SK-N-SH (cell line): ENCODE measurements around the gene NAV1.

Source experiments
- CTCF ChIP-seq: fragments of 200-600 bp; sonication (generic); IDR thresholded peaks from 2 replicates; pipeline ENCODE4 v1.6.1; 2017; ENCODE audit warnings: antibody characterized with exemption, mild to moderate bottlenecking, moderate library complexity
- EP300 ChIP-seq, 2 experiments: IDR thresholded peaks; 2 replicates each; pipeline versions ENCODE4 v1.4.0 to v1.6.1; 2012; ENCODE audit warnings: borderline replicate concordance in 1 of 2, low read depth in 1 of 2, low read length in 1 of 2
- GABPA ChIP-seq: IDR thresholded peaks from 2 replicates; pipeline ENCODE4 v1.4.0; 2012; ENCODE audit warnings: low read depth, mild to moderate bottlenecking
- JUND ChIP-seq: IDR thresholded peaks from 2 replicates; pipeline ENCODE4 v1.4.0; 2012
- MEF2A ChIP-seq: IDR thresholded peaks from 2 replicates; pipeline ENCODE4 v1.4.0; 2012; ENCODE audit warnings: low read depth, borderline replicate concordance
- NRF1 ChIP-seq: IDR thresholded peaks from 2 replicates; pipeline ENCODE4 v1.6.1; 2012; ENCODE audit warnings: low read depth, mild to moderate bottlenecking, low read length
- POLR2AphosphoS5 ChIP-seq: IDR thresholded peaks from 2 replicates; pipeline ENCODE4 v1.6.1; 2012; ENCODE audit warnings: low read depth, low read length
- RAD21 ChIP-seq: IDR thresholded peaks from 2 replicates; pipeline ENCODE4 v1.6.1; 2012; ENCODE audit warnings: mild to moderate bottlenecking, low read length
- SIN3A ChIP-seq: IDR thresholded peaks from 2 replicates; pipeline ENCODE4 v1.6.1; 2012; ENCODE audit warnings: low read depth, mild to moderate bottlenecking, low read length, moderate library complexity, borderline replicate concordance
- TCF12 ChIP-seq: IDR thresholded peaks from 2 replicates; pipeline ENCODE4 v1.4.0; 2012
- TEAD4 ChIP-seq: IDR thresholded peaks from 2 replicates; pipeline ENCODE4 v1.4.0; 2012; ENCODE audit warnings: mild to moderate bottlenecking, borderline replicate concordance; ENCODE audit not compliant: insufficient read depth
- USF2 ChIP-seq: fragments of 150-350 bp; IDR thresholded peaks from 2 replicates; pipeline ENCODE4 v1.6.1; 2017; ENCODE audit warnings: antibody characterized with exemption, low read length, low read depth, borderline replicate concordance
- YY1 ChIP-seq: IDR thresholded peaks from 2 replicates; pipeline ENCODE4 v1.4.0; 2012; ENCODE audit warnings: low read depth, mild to moderate bottlenecking
- TF ChIP-seq, protein P1 (sequence below): IDR thresholded peaks from 2 replicates; pipeline ENCODE4 v1.6.1; 2012; ENCODE audit warnings: mild to moderate bottlenecking, low read depth, low read length, moderate library complexity

- TF ChIP-seq GABPA, result no peak
- TF ChIP-seq CTCF, result no peak
- TF ChIP-seq JUND, result no peak
- no peak for TF ChIP-seq TCF12
- no peak for TF ChIP-seq TEAD4
- TF ChIP-seq YY1, result no peak
- no peak for TF ChIP-seq RAD21
- TF ChIP-seq, protein P1, sequence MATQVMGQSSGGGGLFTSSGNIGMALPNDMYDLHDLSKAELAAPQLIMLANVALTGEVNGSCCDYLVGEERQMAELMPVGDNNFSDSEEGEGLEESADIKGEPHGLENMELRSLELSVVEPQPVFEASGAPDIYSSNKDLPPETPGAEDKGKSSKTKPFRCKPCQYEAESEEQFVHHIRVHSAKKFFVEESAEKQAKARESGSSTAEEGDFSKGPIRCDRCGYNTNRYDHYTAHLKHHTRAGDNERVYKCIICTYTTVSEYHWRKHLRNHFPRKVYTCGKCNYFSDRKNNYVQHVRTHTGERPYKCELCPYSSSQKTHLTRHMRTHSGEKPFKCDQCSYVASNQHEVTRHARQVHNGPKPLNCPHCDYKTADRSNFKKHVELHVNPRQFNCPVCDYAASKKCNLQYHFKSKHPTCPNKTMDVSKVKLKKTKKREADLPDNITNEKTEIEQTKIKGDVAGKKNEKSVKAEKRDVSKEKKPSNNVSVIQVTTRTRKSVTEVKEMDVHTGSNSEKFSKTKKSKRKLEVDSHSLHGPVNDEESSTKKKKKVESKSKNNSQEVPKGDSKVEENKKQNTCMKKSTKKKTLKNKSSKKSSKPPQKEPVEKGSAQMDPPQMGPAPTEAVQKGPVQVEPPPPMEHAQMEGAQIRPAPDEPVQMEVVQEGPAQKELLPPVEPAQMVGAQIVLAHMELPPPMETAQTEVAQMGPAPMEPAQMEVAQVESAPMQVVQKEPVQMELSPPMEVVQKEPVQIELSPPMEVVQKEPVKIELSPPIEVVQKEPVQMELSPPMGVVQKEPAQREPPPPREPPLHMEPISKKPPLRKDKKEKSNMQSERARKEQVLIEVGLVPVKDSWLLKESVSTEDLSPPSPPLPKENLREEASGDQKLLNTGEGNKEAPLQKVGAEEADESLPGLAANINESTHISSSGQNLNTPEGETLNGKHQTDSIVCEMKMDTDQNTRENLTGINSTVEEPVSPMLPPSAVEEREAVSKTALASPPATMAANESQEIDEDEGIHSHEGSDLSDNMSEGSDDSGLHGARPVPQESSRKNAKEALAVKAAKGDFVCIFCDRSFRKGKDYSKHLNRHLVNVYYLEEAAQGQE, result no peak
- no peak for TF ChIP-seq EP300 (IDR thresholded peaks at IDR 0.05; ENCODE audit: borderline replicate concordance in 1 of 2, low read depth in 1 of 2, low read length in 1 of 2)
- no peak for TF ChIP-seq POLR2AphosphoS5
- no peak for TF ChIP-seq NRF1
- TF ChIP-seq SIN3A, result no peak
- TF ChIP-seq USF2, result no peak
- no peak for TF ChIP-seq MEF2A
Measured at GRCh38 chr1:201537467-201537866, 1.5 kb upstream of the NAV1 start.
